Occipital lobe (tissue), 2 donors: ENCODE results near the gene PNMA6A. TPM values are rescaled to one million over a fixed set of nuclear protein-coding genes. Genes with fewer than 3 reads are reported as not detected.
"Not testable (repeated sequence)": the region's sequence is repeated elsewhere in the genome, so short reads cannot be mapped to it uniquely, and the experiment has no call there.

ENCODE experiments used
- DNase-seq: peaks from one replicate; lab custom pipeline; 2025; lab: John Stamatoyannopoulos, UW
- total RNA-seq: library from RNA; depleted of rRNA; stranded (reverse); fragments of >200 nt; gene quantifications from one replicate; pipeline ENCODE4 v1.2.3, GENCODE V29; 2014

Gene PNMA6A
- total RNA-seq: 18.1 TPM

DNA sequence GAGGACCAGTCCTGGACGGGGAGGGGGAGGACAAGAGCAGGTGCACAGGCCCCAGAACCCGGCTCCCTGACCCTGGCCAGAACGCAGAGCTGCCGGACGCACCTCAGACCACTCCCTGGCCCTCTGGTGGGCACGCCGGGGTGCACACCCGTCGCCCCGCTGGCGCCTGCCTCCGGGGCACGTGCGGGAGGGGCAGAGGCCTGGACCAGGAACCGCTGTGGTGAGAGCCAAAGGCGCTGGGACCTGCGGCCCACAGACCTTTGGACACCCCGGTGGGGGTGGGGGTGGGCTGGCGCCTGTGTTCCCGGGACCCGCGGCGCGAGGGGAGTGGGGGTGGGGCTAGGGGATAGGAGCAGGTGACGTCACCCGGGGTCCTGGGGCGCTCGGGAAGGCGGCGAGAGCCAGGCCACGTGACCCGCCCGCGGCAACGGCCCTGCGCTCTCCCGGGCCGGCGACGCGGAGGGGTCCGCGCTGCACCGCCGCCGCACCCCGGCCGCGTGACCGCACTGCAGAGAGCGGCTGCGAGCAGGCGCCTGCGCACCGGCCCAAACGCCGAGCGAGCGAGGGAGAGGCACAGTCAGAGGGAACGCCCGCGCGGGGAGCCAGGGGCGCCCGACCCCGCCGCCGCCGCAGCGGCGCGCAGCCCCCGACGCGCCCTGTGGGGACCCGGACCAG lies at the start of gene PNMA6A:
TSS of gene PNMA6A (plus strand) at position 546 of the 675 bp plus-strand sequence. CDS start 609 bp downstream, outside the sequence.
- DNase-seq: not testable (repeated sequence)

- not testable (repeated sequence) for DNase-seq
Observed at GRCh38 chrX:153026501-153026900, 45.8 kb upstream of the PNMA6A start.

DNA sequence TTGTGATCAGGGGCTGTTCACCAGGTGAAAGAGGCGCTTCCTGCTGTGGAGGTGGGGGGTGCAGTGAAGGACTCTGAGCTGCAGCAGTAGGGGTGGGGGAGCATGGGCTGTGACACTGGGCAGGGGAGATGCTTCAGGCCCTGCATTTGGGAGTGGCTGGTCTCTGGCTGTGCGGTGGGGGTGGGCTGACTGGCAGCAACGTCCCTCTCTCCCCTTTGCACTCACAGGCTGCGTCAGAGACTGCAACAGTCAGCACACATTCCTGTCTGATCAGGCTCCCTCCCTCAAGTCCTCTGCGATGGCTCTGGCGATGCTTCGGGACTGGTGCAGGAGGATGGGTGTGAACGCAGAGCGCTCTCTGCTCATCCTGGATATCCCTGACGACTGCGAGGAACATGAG lies 43.8 kb upstream of the PNMA6A start:
- DNase-seq: not testable (repeated sequence)

- DNase-seq: no peak
Observed at GRCh38 chrX:153029162-153029561, 43.1 kb upstream of the PNMA6A start.

GRCh38 chrX:153029875-153030274 lies 42.4 kb upstream of the PNMA6A start:
- DNase-seq: no peak

DNA sequence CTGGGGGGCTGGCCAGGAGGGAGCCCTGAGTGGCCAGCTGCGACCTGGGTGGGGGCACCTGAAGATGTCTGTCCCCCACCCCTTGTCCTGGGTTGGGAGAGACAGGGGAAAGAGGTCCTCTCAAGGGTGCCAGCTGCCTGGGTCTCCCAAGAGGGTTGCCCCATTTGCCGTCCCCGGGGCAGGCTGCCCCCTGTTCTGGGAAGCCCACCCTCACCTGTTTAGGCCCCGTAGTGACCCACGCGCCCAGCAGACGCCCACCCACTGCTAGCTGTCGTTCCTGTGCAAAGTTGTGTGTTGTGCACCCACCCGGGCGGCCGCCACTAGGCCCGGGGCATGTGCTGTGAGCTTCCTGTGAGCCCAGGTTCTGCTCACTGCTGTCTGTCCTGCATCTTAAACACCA lies 41.5 kb upstream of the PNMA6A start:
- no peak for DNase-seq

GRCh38 chrX:153032397-153033118 lies 39.7 kb upstream of the PNMA6A start:
- DNase-seq: peak; percentile 18

GRCh38 chrX:153049093-153049492 lies 23.2 kb upstream of the PNMA6A start:
- no peak for DNase-seq

DNA sequence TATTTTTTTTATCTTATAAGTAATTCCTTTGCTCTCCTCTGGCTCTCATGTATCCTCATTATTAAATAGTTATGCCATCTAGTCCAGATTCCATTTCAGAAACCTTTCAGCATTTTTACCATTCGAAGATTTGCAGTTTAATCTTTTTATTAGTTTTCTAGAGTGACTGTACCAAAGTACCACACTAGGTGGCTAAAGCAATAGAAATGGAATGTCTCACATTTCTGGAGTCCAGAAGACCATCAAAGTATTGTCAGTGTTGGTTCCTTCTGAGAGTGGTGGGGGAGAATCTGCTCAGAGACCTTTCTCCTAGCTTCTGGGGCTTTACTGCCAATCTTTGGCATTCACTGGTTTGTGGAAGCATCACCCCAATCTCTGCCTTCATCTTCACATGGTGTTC lies 19.7 kb upstream of the PNMA6A start:
- DNase-seq: no peak

GRCh38 chrX:153055871-153056749 lies 16.1 kb upstream of the PNMA6A start, which contains the start of gene PNMA3:
PNMA3 (plus strand) TSS chrX:153056470; CDS start chrX:153057056, 586 bp downstream.
- DNase-seq: no peak

- DNase-seq: no peak
Observed at GRCh38 chrX:153057281-153057680, 15.0 kb upstream of the PNMA6A start.

DNA sequence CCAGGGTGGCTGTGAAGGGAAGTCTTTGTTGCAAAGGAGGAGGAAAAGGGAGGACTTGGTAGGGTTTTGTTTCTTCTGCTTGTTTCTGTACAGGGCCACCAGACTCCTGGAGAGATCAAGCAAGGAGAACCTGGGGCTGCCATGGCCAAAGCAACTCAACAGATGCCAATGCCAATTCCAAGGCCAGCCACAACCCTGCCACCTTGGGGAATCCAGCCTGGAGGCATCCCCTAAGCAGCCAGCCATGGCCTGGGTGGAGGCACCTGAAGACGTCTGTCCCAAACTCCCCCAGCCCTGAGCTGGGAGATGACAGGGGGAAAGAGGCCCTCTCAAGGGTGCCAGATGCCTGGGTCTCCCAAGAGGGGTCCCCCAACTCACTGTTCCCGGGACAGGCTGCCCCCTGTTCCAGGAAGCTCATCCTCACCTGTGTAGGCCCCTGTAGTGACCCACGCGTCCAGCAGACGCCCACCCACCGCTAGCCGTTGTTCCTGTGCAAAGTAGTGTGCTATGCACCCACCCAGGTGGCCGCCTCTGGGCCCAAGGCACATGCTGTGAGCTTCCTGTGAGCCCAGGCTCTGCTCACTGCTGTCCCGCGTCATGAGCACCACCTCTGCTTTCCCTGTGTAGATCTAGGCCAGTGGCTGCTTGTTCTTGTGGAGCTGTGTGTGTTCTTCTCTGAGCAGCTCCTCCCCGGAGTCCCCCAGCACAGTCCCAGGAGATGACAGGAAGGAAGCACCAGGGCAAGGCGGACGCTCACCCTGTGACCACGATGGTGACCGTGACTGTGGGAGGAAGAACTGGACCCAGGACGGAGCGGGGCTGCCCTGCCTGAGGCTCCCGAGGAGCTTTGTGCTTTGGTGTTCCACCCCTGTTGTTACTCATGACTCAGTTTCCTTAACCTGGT lies 12.8 kb upstream of the PNMA6A start:
- no peak for DNase-seq

GRCh38 chrX:153060095-153060445 lies 12.2 kb upstream of the PNMA6A start:
- no peak for DNase-seq

GRCh38 chrX:153061732-153062131 lies 10.5 kb upstream of the PNMA6A start:
- no peak for DNase-seq

GRCh38 chrX:153063315-153063714 lies 8.9 kb upstream of the PNMA6A start:
- no peak for DNase-seq

GRCh38 chrX:153064061-153064460 lies 8.2 kb upstream of the PNMA6A start:
- no peak for DNase-seq

DNA sequence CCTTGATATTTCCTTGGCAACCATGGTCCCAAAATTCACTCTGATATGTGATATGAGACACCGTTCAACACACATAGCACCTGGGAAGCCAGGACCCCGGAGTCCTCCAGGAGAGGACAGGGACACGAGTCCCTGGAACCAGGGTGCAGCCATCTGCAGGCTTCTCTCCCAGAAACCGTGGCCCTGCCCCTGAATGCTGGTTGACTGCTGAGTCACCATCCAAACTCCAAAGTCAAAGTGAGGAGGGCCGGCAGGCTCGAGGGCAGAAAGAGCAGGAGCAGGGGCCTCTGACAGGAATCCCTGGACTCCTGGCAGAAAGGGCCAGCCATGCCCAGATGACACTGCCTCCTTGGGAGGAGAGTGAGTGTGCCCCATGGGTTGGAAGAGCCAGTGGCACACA lies 6.9 kb upstream of the PNMA6A start:
- no peak for DNase-seq

GRCh38 chrX:153066402-153066801 lies 5.9 kb upstream of the PNMA6A start:
- DNase-seq: not testable (repeated sequence)

GRCh38 chrX:153073331-153073730 lies 1.1 kb downstream of the PNMA6A start:
- DNase-seq: not testable (repeated sequence)

GRCh38 chrX:153074262-153074899 lies 2.1 kb downstream of the PNMA6A start:
- DNase-seq: no peak
